ENCODE results near the gene CD34.
"Not testable (repeated sequence)": the region's sequence is repeated elsewhere in the genome, so short reads cannot be mapped to it uniquely, and the experiment has no call there.

The CD34 gene

GRCh38 chr1:207933205-207933800 lies 22.4 kb upstream of the CD34 start:
- H3K4me3 ChIP-seq (ENCODE audit: low read depth, low read length): no peak overlapping the region
- no peak for DNase-seq (ENCODE audit: low read depth)
- no peak for TF ChIP-seq CTCF (IDR thresholded peaks at IDR 0.05; ENCODE audit: control insufficient read depth, extremely low read depth, insufficient read depth)

GRCh38 chr1:207926984-207927383 lies 16.1 kb upstream of the CD34 start:
- TF ChIP-seq CTCF (IDR thresholded peaks at IDR 0.05; ENCODE audit: control insufficient read depth, extremely low read depth, insufficient read depth): no peak
- DNase-seq (ENCODE audit: low read depth): no peak
- no peak overlapping the region for H3K4me3 ChIP-seq (ENCODE audit: low read depth, low read length)

- not testable (repeated sequence) for H3K4me3 ChIP-seq (ENCODE audit: low read depth, low read length); DNase-seq (ENCODE audit: low read depth)
Measured at GRCh38 chr1:207925969-207926368, 15.0 kb upstream of the CD34 start.

GRCh38 chr1:207925210-207925609 lies 14.3 kb upstream of the CD34 start:
- TF ChIP-seq CTCF (IDR thresholded peaks at IDR 0.05; ENCODE audit: control insufficient read depth, extremely low read depth, insufficient read depth): no peak
- no peak overlapping the region for H3K4me3 ChIP-seq (ENCODE audit: low read depth, low read length)
- DNase-seq (ENCODE audit: low read depth): no peak

GRCh38 chr1:207923561-207923960 lies 12.6 kb upstream of the CD34 start:
- TF ChIP-seq CTCF (IDR thresholded peaks at IDR 0.05; ENCODE audit: control insufficient read depth, extremely low read depth, insufficient read depth): no peak
- H3K4me3 ChIP-seq (ENCODE audit: low read depth, low read length): no peak overlapping the region
- DNase-seq (ENCODE audit: low read depth): no peak

- DNase-seq (ENCODE audit: low read depth): no peak
- H3K4me3 ChIP-seq (ENCODE audit: low read depth, low read length): no peak overlapping the region
- TF ChIP-seq CTCF (IDR thresholded peaks at IDR 0.05; ENCODE audit: control insufficient read depth, extremely low read depth, insufficient read depth): no peak
Measured at GRCh38 chr1:207923121-207923520, 12.2 kb upstream of the CD34 start.

- DNase-seq (ENCODE audit: low read depth): no peak
- no peak for TF ChIP-seq CTCF (IDR thresholded peaks at IDR 0.05; ENCODE audit: control insufficient read depth, extremely low read depth, insufficient read depth)
- H3K4me3 ChIP-seq (ENCODE audit: low read depth, low read length): no peak overlapping the region
Measured at GRCh38 chr1:207922554-207922953, 11.6 kb upstream of the CD34 start.

All from LNCaP clone FGC (cell line).